GM21515 (cell line): Measurements from ENCODE around the gene PAXIP1.
"Not testable (repeated sequence)": the region's sequence is repeated elsewhere in the genome, so short reads cannot be mapped to it uniquely, and the experiment has no call there.

Source experiments
- ATAC-seq: cut with Tn5 transposase; IDR thresholded peaks from one replicate; pipeline ENCODE4 v1.9.1; 2021; ENCODE audit not compliant: unreplicated experiment

Gene PAXIP1

DNA sequence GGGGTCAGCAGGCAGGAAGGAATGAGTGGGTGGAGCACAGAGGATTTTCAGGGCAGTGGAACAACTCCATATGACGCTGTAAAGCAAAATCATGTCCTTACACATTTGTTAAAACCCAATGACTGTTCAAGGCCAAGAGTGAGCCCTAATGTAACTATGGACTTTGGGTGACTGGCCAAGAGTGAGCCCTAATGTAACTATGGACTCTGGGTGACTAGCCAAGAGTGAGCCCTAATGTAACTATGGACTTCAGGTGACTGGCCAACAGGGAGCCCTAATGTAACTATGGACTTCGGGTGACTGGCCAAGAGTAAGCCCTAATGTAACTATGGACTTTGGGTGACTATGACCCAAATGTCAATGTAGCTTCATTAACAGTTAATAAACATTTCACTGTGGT, 52.0 kb downstream of the PAXIP1 start:
- ATAC-seq, result no peak

DNA sequence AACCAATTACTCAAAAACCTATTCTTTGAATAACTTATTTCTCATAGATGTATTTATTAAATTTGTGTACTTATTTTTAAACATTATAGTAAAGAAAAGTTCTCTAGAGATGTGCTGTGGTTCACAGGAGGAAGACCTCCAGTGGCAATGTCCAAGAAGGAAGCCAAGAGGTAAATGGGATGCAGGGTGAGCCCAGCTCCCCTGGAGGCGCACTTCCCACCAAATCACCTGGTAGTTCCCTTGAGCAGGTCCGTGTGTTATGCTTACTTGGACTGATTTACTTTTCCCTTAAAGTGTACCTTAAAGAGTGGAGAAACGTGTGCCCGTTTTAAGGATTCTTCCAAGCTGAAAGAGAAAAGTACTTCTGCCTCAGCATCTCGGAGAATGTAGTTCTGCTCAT, 55.3 kb downstream of the PAXIP1 start:
- no peak for ATAC-seq

DNA sequence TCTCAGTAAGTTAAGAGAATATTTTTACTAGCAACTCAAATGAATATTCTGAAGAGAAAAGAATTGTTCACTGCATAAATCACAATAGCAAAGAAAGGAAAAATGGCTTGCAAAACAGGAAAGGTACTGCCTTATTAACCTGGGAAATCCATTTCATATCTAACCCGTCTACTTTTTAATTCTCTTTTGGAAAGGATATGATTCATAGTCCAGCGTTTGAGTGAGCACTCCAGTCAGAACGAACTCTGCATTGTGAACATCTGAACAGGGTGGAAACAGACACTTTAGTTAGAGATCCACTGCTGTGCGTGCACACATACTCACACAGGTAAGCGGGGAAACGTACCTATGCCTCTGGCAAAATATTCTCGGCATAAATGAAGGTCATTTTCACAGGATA, 56.8 kb downstream of the PAXIP1 start:
- ATAC-seq, result no peak

DNA sequence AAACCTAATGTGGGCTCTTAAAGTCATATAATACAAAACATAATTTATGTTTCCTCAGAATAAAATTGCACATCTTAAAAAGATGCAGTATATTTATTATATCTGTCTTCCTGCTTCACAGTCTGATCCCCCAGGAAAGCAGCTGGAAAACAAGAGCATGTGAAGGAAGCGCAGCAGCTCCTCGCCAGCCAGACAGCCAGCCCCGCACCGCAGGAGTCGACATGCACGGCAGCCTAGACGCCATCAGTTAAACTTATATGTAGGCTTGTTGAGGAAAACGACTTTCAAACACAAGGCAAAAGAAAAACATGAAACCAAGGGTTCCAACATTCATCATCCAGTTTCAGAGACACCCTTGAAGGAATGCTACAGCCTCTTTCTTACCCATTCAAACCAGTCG, 59.0 kb downstream of the PAXIP1 start:
- ATAC-seq, result no peak

DNA sequence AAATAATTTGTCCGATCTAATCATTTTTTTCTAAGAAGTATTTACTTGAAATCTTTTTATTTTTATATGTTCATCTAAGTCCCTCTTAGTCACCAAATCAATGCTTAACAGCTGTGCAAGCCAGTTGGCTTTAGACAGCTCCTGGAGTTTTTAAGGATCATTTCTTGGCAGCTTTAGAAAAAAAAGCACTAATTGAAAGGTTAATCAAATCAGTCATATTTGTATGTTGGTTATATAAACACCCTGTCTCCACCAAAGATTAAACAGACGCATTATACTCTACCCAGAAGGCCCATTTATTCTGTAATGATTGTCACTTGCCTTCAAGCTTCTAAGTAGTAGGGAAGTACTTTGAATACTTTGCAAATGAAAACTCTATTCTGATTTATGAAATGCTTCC, 60.2 kb downstream of the PAXIP1 start:
- ATAC-seq, result no peak

DNA sequence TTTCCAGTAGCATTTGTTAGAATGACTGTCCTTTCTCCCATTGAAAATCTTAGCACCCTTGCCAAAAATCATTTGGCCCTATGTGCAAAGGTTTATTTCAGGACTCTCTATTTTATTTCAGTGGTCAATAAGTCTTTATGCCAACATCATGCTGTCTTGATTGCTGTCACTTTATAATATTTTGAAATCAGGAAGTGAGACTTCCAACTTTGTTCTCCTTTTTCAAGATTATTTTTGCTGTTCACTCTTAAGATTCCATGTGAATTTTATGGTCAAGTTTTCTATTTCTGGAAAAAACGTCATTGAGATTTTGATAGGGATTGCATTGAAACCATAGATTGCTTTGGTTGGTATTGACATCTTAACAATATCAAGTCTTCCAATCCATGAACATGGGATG, 65.1 kb downstream of the PAXIP1 start:
- no peak for ATAC-seq

DNA sequence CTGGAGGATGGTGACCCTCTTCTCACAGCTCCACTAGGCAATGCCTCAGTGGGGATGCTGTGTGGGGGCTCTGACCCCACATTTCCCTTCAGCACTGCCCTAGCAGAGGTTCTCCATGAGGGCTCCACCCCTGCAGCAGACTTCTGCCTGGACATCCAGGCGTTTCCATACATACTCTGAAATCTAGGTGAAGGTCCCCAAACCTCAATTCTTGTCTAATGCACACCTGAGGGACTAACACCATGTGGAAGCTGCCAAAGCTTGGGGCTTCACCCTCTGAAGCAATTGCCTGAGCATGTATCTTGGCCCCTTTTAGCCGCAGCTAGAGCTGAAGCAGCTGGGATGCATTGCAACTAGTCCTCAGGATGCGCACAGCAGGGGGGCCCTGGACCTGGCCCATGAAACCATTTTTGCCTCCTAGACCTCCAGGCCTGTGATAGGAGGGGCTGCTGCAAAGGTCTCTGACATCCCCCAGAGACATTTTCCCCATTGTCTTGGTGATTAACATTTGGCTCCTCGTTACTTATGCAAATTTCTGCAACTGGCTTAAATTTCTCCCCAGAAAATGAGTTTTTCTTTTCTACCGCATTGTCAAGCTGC, 68.5 kb downstream of the PAXIP1 start:
- not testable (repeated sequence) for ATAC-seq

DNA sequence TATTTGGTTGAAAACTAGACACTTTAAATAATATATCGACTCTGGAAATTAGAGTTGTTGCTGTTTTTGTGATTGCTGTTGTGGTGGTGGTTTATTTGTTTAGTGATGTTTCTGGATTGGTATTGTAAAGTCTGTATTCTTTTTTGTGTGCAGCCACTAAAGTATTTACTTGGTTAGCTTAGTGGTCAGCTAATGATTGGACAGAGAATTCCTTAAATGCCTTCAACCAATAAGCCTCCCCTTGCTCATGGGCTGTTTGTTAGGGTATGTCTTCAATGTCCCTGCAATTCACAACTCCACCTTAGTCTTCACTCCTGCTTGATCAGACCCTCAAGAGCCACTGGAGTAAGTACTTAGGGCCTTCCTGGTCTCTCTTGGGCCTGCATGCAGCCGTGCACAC, 71.0 kb downstream of the PAXIP1 start:
- ATAC-seq, result no peak

DNA sequence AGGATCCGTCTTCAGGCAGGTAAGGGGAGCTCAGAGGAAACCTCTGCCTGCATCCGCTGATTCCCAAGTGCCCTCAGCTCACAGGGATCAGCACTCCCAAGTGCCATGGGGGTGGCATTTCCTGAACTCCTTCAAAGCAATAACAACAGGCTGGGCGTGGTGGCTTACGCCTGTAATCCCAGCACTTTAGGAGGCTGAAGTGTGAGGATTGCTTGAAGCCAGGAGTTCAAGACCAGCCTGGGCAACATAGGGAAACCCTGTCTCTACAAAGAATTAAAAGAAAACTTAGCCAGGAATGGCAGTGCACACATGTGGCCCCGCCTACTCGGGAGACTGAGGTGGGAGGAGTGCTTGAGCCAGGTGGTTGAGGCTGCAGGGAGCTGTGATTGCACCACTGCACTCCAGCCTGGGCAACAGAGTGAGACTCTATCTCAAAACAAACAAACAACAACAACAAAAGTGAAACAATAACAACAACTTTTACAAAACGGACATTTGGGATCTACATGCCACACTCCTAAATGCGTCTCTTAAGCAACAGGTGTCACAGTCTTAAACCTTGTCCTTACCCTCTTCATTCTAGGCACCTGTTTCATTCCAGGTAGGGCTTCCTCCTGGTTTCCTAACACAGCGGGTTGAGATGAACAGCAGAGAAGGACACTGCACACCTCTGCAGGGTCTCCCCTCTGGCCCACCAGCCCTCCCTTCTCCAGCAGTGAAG, 73.8 kb downstream of the PAXIP1 start:
- ATAC-seq, result no peak

DNA sequence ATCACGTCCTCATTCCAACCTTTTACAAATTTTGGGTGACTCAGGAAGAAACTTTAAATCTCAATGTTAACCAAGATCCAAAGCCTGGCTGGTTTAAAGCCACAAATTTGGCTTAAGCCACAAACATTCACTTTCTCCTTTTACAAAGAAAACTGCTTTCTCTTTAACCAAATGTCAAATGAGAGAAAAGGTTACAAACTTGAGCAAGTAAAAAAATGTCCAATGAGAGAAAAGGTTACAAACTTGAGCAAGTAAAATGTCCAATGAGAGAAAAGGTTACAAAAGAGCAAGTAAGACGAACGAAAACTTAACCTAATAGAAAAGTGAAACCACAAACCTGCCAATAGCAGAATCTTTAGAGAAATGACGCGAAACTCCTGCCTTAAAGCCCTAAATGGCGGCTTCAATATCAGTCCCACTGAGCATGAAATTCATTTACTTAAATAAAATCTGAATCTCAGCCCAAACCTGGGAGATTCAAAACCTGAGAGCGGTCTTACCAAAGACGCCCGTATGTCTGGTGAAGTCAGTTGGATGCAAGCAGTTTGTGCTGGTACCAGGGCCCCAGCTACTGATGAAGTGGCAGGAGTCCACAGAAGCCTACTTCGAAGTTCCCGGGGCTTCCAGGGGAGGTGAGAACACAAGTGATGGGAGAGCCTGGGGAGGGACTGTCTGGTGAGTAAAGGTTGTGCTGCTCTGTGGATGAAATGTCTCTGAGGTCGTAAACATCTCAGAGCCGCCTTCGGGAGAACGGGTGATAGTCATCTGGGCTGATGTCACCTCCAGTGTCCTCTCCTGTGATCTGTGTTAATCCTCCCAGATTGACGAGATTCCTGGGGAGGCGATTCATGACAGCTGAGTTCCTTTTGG, 74.6 kb downstream of the PAXIP1 start:
- ATAC-seq, result peak; percentile 84

DNA sequence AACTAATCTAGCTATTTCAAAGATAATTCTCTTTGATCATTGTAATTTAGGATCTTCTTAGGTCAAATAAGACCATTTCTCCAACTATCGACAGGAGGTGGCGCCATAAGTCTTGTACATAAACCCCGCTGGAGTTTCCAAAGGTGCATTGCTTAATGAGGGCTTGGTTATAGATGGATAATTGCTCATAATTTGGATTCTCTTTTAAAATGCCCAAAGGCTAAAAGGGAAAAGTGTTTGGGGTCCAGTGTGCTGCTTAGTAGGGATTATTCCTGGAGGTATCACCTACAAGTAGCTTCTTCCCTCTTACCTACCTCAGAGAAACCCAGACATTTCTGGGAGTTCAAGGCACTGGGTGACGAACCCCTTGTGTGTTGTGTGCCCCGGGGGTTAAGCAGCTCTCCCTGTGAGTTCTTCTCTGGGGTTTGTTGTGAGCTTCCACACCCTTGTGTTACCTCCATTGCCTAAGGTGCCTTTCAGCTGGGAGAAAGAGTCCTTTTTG, 75.2 kb downstream of the PAXIP1 start:
- peak; percentile 47 for ATAC-seq

DNA sequence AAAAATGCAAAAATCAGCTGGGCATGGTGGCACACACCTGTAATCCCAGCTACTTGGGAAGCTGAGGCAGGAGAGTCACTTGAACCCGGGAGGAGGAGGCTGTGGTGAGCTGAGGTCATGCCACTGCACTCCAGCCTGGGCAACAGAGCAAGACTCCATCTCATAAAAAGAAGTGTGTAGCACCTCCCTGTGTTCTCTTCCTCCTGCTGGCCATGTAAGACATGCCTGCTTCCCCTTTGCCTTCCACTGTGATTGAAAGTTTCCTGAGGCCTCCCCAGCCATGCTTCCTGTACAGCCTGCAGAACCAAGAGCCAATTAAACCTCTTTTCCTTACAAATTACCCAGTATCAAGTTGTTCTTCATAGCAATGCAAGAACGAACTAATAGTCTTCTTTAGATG, 80.5 kb downstream of the PAXIP1 start:
- not testable (repeated sequence) for ATAC-seq

DNA sequence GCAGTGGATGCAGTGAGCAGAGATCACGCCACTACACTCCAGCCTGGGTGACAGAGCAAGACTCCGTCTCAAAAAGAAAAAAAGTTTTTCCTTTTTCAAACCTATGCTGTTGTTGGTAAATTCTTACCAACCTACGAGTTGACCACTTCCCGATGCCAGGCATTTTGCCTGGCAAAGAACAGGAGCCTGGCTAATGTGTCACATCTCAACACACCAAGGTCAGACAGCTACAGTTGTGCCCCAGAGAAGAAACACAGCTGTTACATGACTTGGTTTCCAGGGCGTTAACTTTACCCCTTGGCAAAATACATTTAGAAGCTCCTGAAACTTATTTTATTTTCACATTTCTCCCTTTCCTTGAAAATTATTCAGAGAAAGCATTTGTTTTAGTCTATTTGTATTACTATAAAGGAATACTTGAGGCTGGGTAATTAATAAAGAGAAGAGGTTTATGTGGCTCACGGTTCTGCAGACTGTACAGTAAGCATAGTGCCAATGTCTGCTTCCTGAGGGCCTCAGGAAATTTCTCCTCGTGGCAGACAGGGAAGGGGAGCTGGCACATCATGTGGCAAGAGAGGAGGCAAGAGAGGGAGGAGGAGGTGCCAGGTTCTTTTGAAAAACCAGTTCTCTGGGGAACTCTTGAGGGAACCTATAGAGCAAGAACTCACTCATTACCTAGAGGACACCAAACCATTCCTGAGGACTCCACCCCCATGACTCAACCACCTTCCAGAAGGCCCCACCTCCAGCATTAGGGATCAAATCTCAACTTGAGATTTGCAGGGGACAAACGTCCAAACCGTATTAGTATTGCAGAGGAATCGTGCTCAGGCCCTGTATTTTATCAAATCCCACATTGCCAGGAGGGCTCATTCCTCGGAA, 83.3 kb downstream of the PAXIP1 start:
- no peak for ATAC-seq

DNA sequence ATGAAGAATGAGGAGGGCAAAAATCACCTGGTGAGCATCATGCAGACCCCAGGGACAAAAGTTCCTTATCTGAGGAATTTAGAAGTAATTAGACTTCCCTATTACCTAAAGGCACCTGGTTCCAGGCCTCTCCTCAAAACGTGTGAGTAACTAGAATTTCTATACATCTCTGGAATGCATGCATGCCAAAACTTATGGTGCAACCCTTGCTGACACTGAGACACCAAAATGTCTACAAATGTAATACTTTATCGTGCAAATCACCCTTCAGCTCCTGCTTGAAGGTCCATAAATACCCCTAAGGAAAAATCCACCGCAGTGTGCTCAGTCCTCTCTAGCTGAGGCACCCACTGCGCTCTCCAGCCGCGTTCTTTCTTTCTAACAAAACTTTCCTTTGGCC, 84.2 kb downstream of the PAXIP1 start:
- ATAC-seq, result no peak

DNA sequence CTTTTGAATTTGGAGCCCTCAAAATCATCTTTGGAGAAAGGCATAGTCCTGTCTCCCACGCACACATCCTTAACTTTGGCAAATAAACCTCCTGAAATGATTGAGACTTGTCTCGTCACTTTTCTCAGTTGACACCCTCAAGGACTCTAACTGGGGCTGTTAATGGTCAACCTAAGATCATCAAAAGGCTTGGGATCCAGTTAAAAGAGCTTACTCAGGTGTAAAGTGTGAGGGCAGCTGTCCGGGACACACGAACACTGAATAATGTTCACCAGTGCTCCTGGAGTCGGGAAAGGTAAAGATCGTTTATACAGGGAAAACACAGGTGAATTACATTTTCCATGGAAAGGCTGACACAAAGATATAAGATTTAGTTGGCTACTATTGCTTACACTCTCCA, 84.7 kb downstream of the PAXIP1 start:
- ATAC-seq, result no peak

DNA sequence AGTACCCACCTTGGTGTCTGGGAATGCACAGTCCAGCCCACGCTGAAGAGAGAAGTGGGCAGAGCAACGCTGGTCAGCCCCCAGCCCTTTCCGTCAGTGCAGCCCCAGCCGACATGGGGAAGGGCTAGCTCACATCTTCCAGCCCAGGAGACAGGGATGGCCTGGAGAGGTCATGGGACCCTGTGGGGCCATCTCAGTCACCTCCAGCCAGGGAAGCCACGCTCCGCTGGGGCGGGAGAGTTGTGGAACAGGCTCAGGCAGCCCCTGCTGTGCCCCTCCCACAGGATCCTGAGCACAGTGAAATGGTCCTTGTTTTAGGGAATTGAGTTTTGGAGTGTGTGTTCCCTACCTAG, 85.1 kb downstream of the PAXIP1 start:
- ATAC-seq, result no peak

DNA sequence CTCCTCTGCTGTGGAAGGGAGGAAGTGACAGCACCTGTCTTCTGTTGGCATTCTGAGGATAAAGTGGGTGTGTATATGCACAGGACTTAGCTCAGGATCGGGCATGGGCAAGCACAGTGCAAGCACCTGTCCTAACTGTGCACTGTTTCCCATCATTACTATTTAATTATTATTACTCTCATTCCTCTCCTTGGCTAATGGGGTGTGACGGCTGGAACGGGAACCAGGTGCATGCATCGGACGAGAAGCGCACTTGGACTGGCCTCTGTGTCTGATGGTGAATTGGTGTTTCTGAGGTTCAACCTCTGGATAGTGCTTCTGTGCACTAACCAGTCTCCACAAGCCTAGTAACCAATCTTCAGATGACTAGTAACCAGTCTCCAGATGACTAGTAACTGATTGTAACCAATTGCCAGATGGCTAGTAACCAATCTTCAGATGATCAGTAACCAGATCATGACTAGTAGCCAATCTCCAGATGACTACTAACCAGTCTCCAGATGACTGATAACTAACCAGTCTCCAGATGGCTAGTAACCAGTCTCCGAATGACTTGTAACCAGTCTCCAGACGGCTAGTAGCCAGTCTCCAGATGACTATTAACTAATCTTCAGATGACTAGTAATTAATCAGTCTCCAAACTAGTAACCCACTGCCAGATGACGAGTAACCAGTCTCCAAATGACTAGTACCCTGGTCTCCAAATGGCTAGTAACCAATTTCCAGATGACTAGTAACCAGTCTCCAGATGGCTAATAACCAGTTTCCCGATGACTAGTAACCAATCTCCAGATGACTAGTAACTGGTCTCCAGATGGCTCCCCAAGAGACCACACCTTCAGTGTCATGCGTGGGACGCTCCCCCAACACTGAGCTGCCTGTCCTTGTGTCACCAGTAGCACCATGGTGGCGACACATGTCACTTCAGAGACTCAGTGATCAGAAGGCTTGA, 85.8 kb downstream of the PAXIP1 start:
- ATAC-seq, result no peak

DNA sequence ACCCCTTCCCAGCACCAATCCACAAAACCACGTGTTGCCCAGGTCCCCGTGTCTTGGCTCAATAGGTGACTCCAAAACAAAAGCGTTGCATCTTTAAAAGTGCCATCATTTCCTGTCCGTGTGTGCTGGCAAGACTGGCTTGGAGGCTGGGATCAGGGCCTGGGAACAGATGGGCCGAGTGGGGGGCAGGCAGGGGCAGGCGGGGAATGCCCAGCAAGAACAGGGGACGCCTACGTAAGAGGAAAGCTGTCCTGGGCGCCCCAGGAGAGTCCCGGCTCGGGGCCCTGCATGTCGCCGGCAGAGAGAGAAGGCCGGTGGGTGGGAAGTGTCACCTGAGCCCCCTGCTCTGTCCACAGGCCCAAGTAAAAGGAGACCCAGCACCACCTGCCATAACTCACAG, 86.5 kb downstream of the PAXIP1 start:
- no peak for ATAC-seq

DNA sequence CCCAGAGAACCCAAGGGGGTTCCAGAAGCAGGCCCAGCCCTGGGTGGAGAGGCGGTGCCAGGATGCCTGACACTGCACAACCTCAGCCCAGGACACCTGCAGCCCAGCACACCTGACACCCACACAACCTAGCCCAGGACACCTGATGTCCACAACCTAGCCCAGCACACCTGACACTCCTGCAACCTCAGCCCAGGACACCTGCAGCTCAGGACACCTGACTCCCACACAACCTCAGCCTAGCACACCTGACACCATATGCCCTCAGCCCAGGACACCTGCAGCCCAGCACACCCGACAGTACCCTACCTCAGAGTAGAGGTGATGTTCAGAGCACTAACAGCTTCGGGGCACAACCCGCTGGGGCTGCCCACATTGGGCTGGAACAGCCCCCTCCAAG, 87.3 kb downstream of the PAXIP1 start:
- ATAC-seq, result no peak

DNA sequence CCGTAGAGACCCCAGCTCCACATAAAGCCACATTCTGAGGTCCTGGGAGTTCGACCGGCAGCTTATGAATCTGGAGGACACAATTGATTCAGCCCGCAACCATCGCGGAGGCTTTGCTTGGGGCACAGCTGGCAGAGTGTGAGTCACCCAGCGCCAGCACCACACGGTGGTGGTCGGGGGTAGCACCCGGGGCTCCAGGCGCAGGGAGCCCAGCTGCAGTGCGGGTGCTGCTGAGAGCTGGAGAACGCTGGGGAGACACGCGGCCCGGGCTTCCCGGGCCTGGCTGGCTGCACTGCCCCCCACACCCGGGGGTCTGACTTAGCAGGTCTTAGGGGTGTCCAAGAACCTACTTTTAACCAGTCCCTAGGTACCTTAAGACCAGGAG, 87.9 kb downstream of the PAXIP1 start:
- no peak for ATAC-seq
